Measurements from ENCODE around the gene FUT7.

GRCh38 chr9:137026828-137027227 lies 5.1 kb downstream of the FUT7 start:
- no peak for TF ChIP-seq EZH2 (IDR thresholded peaks at IDR 0.05; ENCODE audit: borderline replicate concordance, low read depth, low read length, poor library complexity, severe bottlenecking)
- TF ChIP-seq CTCF (conservative IDR thresholded peaks at IDR 0.05; ENCODE audit: low read depth, low read length) = no peak
